Middle frontal gyrus (tissue), 1 donor: Measurements from ENCODE around the gene WWTR1.

Experiments
- DNase-seq: peaks from one replicate; pipeline ENCODE4 v3.0.0-alpha.2; 2015; ENCODE audit warnings: low spot score; ENCODE audit errors: extremely low spot score

WWTR1 gene

DNA sequence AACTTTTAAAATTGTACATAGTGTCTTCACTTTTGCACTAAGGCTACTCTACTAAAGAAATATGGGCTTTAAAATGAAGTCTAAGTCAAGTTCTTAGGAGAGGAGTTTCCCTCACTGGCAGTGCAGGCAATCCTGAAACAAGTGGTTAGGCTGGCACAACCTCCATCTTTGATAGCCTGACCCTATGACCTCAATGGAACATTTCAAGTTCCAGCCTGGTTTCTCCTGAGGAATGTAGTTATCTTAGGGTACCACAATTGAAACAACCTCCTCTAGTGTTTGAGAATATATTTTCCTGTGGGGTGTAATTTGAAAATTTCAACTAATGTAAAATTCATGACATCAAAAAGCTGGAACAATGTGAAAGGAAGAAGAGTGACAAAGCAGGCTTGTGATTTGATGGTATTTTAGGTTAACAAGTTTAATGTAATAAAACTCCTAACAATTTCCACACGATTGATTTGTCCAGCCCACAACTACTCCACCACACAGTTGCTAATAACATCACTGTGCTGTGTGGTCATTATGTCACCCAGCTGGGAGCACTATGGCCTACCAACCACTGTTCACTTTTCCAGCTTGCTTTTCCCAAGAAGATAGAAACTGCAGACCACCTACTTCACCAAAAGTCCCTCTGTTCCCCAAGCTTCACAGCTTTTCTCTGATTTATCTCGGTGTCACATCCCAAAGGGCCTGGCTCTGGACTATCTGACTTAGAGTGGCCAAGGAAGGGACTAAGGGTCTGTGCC lies 1.8 kb downstream of the WWTR1 start:
- no peak for DNase-seq

GRCh38 chr3:149654188-149654601 lies 3.6 kb downstream of the WWTR1 start:
- DNase-seq, result no peak

DNA sequence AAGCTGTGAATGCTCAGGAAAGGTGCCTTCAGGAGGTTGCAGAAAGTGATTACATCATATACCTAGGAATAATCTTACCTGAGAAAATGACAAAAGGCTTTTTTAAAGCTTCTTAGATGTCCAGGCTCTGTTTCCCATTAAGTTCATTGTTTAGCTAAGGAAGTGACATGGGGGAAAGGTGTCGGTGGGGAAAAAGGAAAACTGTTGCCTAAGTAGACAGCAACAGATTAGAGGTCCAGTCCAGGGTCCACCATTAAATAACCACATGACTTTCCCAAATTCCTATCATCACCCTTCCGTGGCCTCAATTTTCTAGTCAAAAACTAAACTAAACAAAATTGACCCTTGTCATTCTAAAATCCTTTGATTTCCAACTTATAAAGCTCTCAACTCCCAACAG lies 4.3 kb downstream of the WWTR1 start:
- no peak for DNase-seq

GRCh38 chr3:149653136-149653535 lies 4.7 kb downstream of the WWTR1 start:
- DNase-seq, result no peak

GRCh38 chr3:149650828-149651227 lies 7.0 kb downstream of the WWTR1 start:
- no peak for DNase-seq

DNA sequence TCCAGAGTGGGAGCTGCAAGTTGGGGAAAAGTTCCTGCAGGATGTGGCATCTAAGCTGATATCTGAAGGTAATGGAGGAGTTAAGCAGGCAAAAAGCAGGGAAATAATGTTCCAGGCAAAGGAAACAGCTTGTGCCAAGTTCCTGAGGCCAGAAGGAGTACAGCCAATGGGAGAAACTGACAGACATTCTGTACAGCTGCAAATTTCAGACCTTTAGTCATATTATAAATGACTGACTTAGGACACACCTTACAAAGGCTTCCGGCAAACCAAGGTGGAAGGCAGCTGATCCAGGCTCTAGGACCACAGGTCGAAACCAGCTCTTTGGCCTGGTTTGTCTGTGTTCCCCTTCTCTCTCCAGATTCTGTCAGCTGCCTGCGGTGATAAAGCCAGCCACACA lies 9.3 kb downstream of the WWTR1 start:
- DNase-seq, result no peak

GRCh38 chr3:149647812-149648211 lies 10.0 kb downstream of the WWTR1 start:
- DNase-seq, result no peak

DNA sequence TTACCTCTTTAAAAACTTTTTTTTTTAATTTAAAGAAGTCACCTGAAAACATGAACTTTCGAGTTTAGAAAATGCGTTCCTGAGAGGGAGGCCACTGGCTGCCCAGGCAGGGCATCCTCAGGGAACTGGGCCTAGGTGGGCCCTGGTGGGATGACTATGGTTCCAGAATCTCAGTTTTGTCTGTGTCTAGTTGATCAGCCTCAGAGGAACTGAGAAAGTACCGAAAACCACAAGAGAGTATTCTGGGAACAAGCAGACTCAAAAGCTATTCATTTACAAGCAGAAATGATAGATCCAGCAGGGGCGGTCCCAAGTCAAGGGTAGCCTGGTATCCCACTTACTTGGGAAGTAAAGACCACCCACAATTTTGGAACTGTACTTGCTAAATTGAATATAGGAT lies 10.5 kb downstream of the WWTR1 start:
- no peak for DNase-seq

GRCh38 chr3:149646181-149646766 lies 11.6 kb downstream of the WWTR1 start:
- no peak for DNase-seq

- no peak for DNase-seq
These were observed 13.9 kb downstream of the WWTR1 start for GRCh38 chr3:149643963-149644362.

GRCh38 chr3:149643482-149643798 lies 14.4 kb downstream of the WWTR1 start:
- no peak for DNase-seq

DNA sequence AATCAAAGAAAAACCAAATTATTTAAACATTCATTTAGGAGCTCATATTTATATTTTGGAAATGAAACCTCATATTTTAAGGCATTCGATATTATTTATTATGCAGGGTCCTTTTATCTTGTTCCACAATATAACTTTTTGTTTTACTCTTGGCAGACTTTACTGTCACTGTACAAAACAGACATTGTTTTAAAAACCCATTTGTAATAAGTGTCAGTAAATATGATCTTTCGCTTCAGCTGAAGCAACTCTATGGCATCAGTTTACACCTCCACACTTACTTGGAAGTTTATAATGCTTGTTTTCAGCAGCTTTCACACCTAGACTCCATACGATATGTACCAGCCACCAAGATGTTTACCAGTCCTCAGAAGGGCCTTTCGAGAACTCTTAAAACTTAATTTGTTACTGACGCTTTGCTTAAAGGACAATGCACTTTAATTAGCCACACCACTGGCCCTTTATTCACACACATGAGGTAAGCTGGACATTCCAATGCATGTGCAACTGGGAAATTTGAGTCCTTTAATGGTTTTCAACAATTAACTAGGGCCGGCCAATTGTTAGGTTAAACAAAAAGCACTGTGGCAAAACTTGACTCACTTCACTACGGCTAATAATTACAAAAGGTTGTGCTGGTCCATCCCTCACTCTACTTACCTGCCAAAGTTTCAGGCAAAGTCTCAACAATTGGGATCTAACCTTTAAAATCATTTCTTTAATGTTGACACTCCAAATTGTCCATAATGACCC lies 16.7 kb downstream of the WWTR1 start:
- DNase-seq, result no peak

DNA sequence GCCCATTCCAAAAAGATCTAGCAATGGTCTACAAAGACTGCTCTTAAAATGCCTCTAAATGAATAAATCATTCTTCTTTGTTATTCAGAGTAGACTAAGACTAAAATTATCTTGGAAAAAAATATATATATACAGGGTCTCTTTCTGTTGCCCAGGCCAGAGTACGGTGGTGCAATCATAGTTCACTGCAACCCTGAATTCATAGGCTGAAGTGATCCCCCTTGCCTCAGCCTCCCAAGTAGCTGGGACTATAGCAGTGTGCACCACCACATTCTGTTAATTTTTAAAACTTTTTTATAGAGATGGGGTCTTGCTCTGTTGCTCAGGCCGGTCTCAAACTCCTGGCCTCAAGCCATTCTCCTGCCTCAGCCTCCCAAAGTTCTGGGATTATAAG lies 18.7 kb downstream of the WWTR1 start:
- no peak for DNase-seq

DNA sequence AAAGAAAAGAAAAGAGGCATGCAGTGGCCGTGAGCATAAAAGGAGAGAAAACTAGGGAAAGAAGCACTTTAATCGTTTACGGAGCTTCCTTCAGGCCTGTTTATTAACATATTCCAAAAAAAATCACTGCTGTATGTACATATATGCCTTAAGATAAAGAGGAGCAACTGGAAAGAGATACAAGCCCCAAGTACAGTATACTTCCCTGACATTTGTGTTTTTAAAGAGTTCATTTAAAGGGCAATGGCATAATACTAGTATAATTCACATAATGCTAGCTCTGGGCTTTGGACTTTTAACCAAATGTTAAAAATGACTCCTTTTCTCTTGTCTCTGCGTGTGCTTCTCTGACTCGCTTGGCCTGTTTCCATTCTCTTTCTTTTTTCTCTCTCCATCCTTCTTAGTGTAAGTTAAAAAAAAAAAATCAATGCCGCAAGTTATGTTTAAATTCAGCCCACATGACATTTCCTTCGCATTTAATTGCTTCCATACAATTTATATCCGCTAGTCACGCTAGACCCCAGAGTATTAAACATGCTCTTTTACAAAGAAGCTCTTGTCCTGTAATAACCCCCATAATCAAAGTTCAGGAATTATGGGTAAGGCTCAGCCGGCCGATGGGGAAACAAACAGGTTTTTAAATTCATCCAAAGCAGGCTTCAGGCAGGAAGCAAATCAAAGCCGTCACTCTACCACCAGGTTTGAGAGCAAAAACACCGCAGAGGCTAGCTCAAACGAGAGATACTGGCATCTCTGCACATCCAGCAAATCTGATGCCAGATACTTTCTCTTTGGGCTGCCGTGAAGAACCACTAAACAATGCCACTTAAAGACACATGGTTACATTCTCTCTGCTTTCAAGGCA lies 19.4 kb downstream of the WWTR1 start:
- DNase-seq, result no peak

DNA sequence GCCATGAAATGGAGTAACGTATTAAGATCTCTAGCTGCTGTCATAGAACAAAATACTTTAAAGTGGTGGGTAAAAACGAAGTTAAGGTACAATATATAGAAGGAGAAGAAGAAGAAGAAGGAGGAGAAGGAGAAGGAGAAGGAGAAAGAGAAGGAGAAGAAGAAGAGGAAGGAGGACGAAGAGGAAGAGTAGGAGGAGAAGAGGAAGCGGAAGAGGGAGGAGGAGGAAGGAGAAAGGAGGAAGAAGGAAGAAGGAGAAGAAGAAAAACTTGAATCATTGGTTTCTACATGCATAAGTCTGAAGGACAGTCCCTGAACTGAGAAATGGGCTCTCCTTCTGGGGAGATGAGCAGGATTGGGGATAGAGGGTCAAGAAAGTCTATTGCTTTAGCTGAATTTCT lies 22.4 kb downstream of the WWTR1 start:
- no peak for DNase-seq

GRCh38 chr3:149634573-149634972 lies 23.3 kb downstream of the WWTR1 start:
- DNase-seq, result no peak

GRCh38 chr3:149634072-149634471 lies 23.8 kb downstream of the WWTR1 start:
- DNase-seq, result no peak

DNA sequence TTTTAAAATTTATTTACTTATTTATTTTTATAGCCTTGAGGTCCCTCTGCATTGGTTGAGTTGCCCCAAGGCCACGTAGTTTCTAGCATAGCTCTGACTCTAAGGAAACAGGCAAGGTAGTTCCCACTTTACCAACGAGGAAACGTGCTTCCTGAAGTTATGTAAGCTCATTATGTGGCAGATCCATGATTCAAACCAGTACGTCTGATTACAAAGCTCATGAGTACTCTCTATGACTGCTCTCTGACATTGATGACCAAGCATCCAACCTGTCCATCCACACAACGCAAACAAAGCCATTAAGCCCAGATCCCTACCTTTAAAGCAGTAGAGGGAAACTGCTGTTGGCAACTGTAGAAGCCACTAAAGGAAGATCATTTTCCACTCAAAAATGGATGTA lies 25.6 kb downstream of the WWTR1 start:
- DNase-seq, result no peak

- no peak for DNase-seq
These were observed 27.0 kb downstream of the WWTR1 start for GRCh38 chr3:149630806-149631205.

DNA sequence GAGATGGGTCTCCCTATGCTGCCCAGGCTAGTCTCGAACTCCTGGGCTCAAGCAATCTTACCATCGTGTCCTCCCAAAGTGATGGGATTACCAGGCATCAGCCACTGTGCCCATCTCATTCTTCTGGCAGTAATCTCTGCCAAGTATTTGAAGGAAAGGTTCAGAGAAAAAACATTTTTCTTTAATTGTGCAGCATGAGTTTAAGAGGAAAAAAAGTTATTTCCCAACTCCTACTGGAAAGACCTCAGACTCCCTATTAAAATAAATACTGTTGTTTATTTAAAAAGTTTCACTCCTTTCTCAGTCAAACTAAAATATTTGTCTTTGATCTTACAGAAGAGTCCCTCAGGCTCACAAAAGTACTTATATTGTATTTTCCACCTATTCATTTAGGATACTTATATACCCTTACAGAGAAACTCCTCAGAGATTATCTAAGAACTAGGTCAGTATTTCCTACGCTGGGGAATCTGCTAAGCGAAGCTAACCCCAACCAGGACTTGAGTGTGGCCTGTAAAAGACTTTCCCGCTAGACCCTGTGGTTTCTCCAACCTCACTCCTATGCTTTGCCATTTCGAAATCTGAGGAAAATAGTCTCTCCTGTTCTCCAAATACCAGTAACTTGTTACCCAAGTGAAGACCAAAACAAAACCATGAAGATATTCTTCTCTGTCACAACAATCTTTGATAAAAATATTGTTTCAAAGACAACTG lies 28.7 kb downstream of the WWTR1 start:
- DNase-seq, result no peak

DNA sequence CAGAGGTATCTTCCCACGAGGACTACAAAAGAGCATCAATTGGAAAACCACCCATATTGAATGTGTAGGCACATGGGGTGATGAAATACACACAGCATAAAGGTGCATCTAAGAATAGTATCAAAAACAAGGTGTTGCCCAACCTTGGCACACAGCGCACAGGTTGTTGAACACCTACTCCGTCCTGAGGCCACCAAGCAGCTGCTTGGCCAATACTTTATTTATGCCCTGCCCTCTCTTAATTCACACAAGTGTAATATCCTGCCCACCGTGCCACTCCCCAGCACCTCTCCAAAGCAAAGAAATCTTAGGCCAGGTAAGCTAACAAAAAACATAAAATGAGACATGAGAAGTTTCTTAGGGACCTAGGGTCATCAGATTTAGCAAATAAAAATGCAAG lies 31.2 kb downstream of the WWTR1 start:
- DNase-seq, result no peak
